DOHH2 (cell line): ENCODE data around the gene MAP3K9.

ENCODE experiments used
- EZH2phosphoT487 ChIP-seq: fragments of 200-600 bp; sonication (generic); IDR thresholded peaks from 2 replicates; pipeline ENCODE4 v1.6.1; 2017; ENCODE audit warnings: borderline replicate concordance, mild to moderate bottlenecking, antibody characterized with exemption, low read length, moderate library complexity, mixed read lengths
- TF ChIP-seq, protein P1 (sequence below): fragments of 200-600 bp; sonication (generic); IDR thresholded peaks from one replicate; pipeline ENCODE4 v1.5.1; 2014; ENCODE audit warnings: antibody characterized with exemption, mild to moderate bottlenecking, low read depth, low read length; ENCODE audit not compliant: poor library complexity, severe bottlenecking

DNA sequence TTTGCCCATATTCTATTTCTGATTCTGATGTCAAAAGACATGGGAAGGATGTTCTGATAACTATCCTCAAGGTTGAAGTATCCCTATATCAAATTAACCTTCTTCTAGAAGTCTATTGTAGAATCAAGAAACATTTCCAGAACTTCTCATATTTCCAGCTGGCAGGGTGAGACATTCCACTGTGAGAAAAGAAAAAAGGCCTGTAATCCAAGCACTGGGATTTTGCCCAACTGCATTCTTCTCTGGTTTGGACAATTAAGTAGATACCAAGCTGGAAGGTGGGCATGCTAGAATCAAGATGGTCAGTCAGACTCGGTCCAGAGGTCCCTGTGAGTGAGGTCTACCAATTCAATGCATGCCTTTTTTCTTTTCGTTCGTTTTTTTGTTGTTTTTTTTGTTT lies 60.9 kb downstream of the MAP3K9 start:
- TF ChIP-seq, protein P1, sequence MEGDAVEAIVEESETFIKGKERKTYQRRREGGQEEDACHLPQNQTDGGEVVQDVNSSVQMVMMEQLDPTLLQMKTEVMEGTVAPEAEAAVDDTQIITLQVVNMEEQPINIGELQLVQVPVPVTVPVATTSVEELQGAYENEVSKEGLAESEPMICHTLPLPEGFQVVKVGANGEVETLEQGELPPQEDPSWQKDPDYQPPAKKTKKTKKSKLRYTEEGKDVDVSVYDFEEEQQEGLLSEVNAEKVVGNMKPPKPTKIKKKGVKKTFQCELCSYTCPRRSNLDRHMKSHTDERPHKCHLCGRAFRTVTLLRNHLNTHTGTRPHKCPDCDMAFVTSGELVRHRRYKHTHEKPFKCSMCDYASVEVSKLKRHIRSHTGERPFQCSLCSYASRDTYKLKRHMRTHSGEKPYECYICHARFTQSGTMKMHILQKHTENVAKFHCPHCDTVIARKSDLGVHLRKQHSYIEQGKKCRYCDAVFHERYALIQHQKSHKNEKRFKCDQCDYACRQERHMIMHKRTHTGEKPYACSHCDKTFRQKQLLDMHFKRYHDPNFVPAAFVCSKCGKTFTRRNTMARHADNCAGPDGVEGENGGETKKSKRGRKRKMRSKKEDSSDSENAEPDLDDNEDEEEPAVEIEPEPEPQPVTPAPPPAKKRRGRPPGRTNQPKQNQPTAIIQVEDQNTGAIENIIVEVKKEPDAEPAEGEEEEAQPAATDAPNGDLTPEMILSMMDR, result no peak
- no peak for TF ChIP-seq EZH2phosphoT487
